HG03520 (cell line): ENCODE results near the gene APOBEC3B.
"Not testable (repeated sequence)": the region's sequence is repeated elsewhere in the genome, so short reads cannot be mapped to it uniquely, and the experiment has no call there.

Experiments used
- ATAC-seq: cut with Tn5 transposase; IDR thresholded peaks from one replicate; pipeline ENCODE4 v1.9.1; 2021; ENCODE audit warnings: mild to moderate bottlenecking, moderate library complexity; ENCODE audit not compliant: unreplicated experiment

APOBEC3B gene

GRCh38 chr22:38965614-38966379 lies 16.4 kb upstream of the APOBEC3B start:
- ATAC-seq = no peak

GRCh38 chr22:38966380-38966702 lies 15.8 kb upstream of the APOBEC3B start:
- ATAC-seq = no peak

- ATAC-seq = no peak
These were observed 15.2 kb upstream of the APOBEC3B start for GRCh38 chr22:38966942-38967341.

GRCh38 chr22:38967451-38968450 lies 14.4 kb upstream of the APOBEC3B start:
- no peak for ATAC-seq

GRCh38 chr22:38968801-38969200 lies 13.3 kb upstream of the APOBEC3B start:
- ATAC-seq = no peak

GRCh38 chr22:38970551-38970950 lies 11.6 kb upstream of the APOBEC3B start:
- no peak for ATAC-seq

- ATAC-seq = no peak
These were observed 10.9 kb upstream of the APOBEC3B start for GRCh38 chr22:38971202-38971601.

GRCh38 chr22:38971791-38972190 lies 10.4 kb upstream of the APOBEC3B start:
- ATAC-seq = no peak

- ATAC-seq = no peak
These were observed 9.6 kb upstream of the APOBEC3B start for GRCh38 chr22:38972558-38972957.

- ATAC-seq = no peak
These were observed 8.6 kb upstream of the APOBEC3B start for GRCh38 chr22:38973289-38974169.

- no peak for ATAC-seq
These were observed 7.8 kb upstream of the APOBEC3B start for GRCh38 chr22:38974170-38974825.

- ATAC-seq = no peak
These were observed 7.3 kb upstream of the APOBEC3B start for GRCh38 chr22:38974826-38975175.

GRCh38 chr22:38977289-38977688 lies 4.9 kb upstream of the APOBEC3B start:
- not testable (repeated sequence) for ATAC-seq

GRCh38 chr22:38980587-38980986 lies 1.6 kb upstream of the APOBEC3B start:
- ATAC-seq = not testable (repeated sequence)

- no peak for ATAC-seq
These were observed 849 bp upstream of the APOBEC3B start for GRCh38 chr22:38981005-38981991.

- no peak for ATAC-seq
These were observed 2.1 kb downstream of the APOBEC3B start for GRCh38 chr22:38984224-38984623.

- peak; percentile 51 for ATAC-seq
These were observed 2.9 kb downstream of the APOBEC3B start for GRCh38 chr22:38984784-38985757.

- ATAC-seq = no peak
These were observed 4.5 kb downstream of the APOBEC3B start for GRCh38 chr22:38986629-38987028.
